PC-3 (cell line): ENCODE measurements around the gene RPS8. TPM values are rescaled to one million over a fixed set of nuclear protein-coding genes. Genes with fewer than 3 reads are reported as not detected.

ENCODE experiments used
- ATAC-seq: fragments of 200-7000 bp; cut with Tn5 transposase; 2 replicates; pipeline ENCODE4 v1.9.1; 2020; ENCODE audit warnings: mild to moderate bottlenecking, moderate library complexity
- BruUV-seq: library from RNA; stranded (reverse); fragments of 400-500 nt; replicated peaks from 2 replicates; lab custom pipeline; 2021; lab: Mats Ljungman, UMichigan
- CTCF ChIA-PET: fragments of 300-600 bp; sonication (Branson Sonifier 250); formaldehyde crosslinking; loops from one replicate; lab custom pipeline; 2022; ENCODE audit warnings: antibody characterized with exemption; lab: Charles Lee
- POLR2A ChIA-PET: fragments of 300-600 bp; sonication (Branson Sonifier 250); formaldehyde crosslinking; loops from one replicate; lab custom pipeline; 2022; ENCODE audit warnings: antibody characterized with exemption; ENCODE audit not compliant: unreplicated experiment; lab: Charles Lee
- DNase-seq: peaks from one replicate; pipeline ENCODE4 v3.0.0-alpha.2; 2015
- H2AFZ ChIP-seq: fragments of 300-600 bp; sonication (generic); 2 replicates; pipeline ENCODE4 v1.6.0; 2016; ENCODE audit warnings: antibody characterized with exemption, low read length
- H3F3A ChIP-seq: fragments of 300-600 bp; sonication (generic); one replicate; pipeline ENCODE4 v1.6.0; 2017; ENCODE audit warnings: antibody characterized with exemption, low read length, control low read depth, mild to moderate bottlenecking; ENCODE audit not compliant: unreplicated experiment
- H3K27ac ChIP-seq: fragments of 300-600 bp; sonication (generic); 2 replicates; pipeline ENCODE4 v1.5.1; 2016; ENCODE audit warnings: mild to moderate bottlenecking, low read length
- H3K27me3 ChIP-seq: fragments of 300-600 bp; sonication (generic); 2 replicates; pipeline ENCODE4 v1.6.1; 2016; ENCODE audit warnings: low read length, mixed read lengths
- H3K36me3 ChIP-seq: fragments of 300-600 bp; sonication (generic); 2 replicates; pipeline ENCODE4 v1.6.1; 2016; ENCODE audit warnings: low read depth, mixed run types, low read length, mixed read lengths
- H3K4me1 ChIP-seq: fragments of 300-600 bp; sonication (generic); 2 replicates; pipeline ENCODE4 v1.5.1; 2016; ENCODE audit warnings: low read length; ENCODE audit not compliant: insufficient read depth
- H3K4me2 ChIP-seq: fragments of 300-600 bp; sonication (generic); 2 replicates; pipeline ENCODE4 v1.6.0; 2016; ENCODE audit warnings: low read length
- H3K4me3 ChIP-seq: fragments of 300-600 bp; sonication (generic); 2 replicates; pipeline ENCODE4 v1.5.1; 2016; ENCODE audit warnings: mild to moderate bottlenecking, low read length, mixed read lengths
- H3K79me2 ChIP-seq: fragments of 300-600 bp; sonication (generic); 2 replicates; pipeline ENCODE4 v1.6.1; 2017; ENCODE audit warnings: low read length, mixed read lengths
- H3K9ac ChIP-seq: fragments of 300-600 bp; sonication (generic); 2 replicates; pipeline ENCODE4 v1.6.0; 2016; ENCODE audit warnings: mild to moderate bottlenecking, low read length
- H3K9me2 ChIP-seq: fragments of 300-600 bp; sonication (generic); replicated peaks from 2 replicates; pipeline ENCODE4 v1.6.1; 2016; ENCODE audit warnings: mixed run types, low read length, mixed read lengths
- H3K9me3 ChIP-seq: fragments of 300-600 bp; sonication (generic); 2 replicates; pipeline ENCODE4 v1.6.1; 2016; ENCODE audit warnings: low read length, mixed read lengths
- H4K20me1 ChIP-seq: fragments of 300-600 bp; sonication (generic); 2 replicates; pipeline ENCODE4 v1.6.1; 2016; ENCODE audit warnings: low read length, mixed read lengths
- CTCF ChIP-seq: fragments of 300-600 bp; sonication (generic); conservative IDR thresholded peaks from 2 replicates; pipeline ENCODE4 v1.5.1; 2017; ENCODE audit warnings: antibody characterized with exemption, low read depth, mild to moderate bottlenecking, low read length
- EZH2 ChIP-seq: fragments of 300-600 bp; sonication (generic); IDR thresholded peaks from one replicate; pipeline ENCODE4 v1.6.1; 2017; ENCODE audit warnings: antibody characterized with exemption, mild to moderate bottlenecking, low read length; ENCODE audit not compliant: unreplicated experiment
- EZH2phosphoT487 ChIP-seq: fragments of 300-600 bp; sonication (generic); IDR thresholded peaks from 2 replicates; pipeline ENCODE4 v1.6.1; 2018; ENCODE audit warnings: mild to moderate bottlenecking, antibody characterized with exemption, low read length, borderline replicate concordance
- intact Hi-C: fragments of 100-400 bp; cut with micrococcal nuclease; formaldehyde crosslinking; loops from 2 replicates; pipeline ENCODE4 v1.9.0; 2023
- total RNA-seq: library from RNA; depleted of rRNA; stranded (reverse); fragments of >200 nt; gene quantifications from 2 replicates; pipeline ENCODE4 v1.2.3, GENCODE V29; 2014

RPS8 gene
- total RNA-seq, 1 experiment from 2014 or later, result 1,663 TPM

- Histone ChIP-seq H3K79me2 (peaks cover 46% of the 10 kb centered on the region), H3K27me3 (no peaks in the 10 kb centered on the region), H3K27ac (no peak overlapping the region), H3K9me3 (no peaks in the 10 kb centered on the region), H2AFZ (no peak overlapping the region), H3K9me2 (no peaks in the 10 kb centered on the region), H3K9ac (no peak overlapping the region), H3K4me3 (peak overlapping the region; percentile 89), H3K36me3 (peaks cover 55% of the 10 kb centered on the region), H4K20me1 (peaks cover 40% of the 10 kb centered on the region), H3K4me2 (peak overlapping the region; percentile 91), H3K4me1 (peaks cover 15% of the 10 kb centered on the region), H3F3A (peaks cover 11% of the 10 kb centered on the region)
- ChIA-PET CTCF (no interaction called here), POLR2A (interaction anchor here (0.5 kb wide), 2 partner anchors 22 to 52 kb away, joined by 3 to 4 read pairs; partner anchors contain the start of gene PLK3)
- intact Hi-C loops, result no loop called here
- BruUV-seq, result no TSS peak
- no peak for ATAC-seq
- peak; percentile 1 for DNase-seq
- TF ChIP-seq EZH2 (no peak), CTCF (no peak), EZH2phosphoT487 (no peak)
These were observed 2.8 kb downstream of the RPS8 start for GRCh38 chr1:44777969-44778635.

- H3K79me2 ChIP-seq, result peaks cover 46% of the 10 kb centered on the region
- H3K9me2 ChIP-seq, result no peaks in the 10 kb centered on the region
- H3K4me1 ChIP-seq, result peaks cover 15% of the 10 kb centered on the region
- ChIA-PET CTCF (no interaction called here), POLR2A (no interaction called here)
- no peaks in the 10 kb centered on the region for H3K9me3 ChIP-seq
- H3F3A ChIP-seq, result peaks cover 11% of the 10 kb centered on the region
- no peaks in the 10 kb centered on the region for H3K27me3 ChIP-seq
- intact Hi-C loops, result no loop called here
- H3K9ac ChIP-seq, result no peak overlapping the region
- peaks cover 55% of the 10 kb centered on the region for H3K36me3 ChIP-seq
- BruUV-seq, result no TSS peak
- DNase-seq (no peak), ATAC-seq (no peak)
- H3K4me3 ChIP-seq, result no peak overlapping the region
- H3K4me2 ChIP-seq, result no peak overlapping the region
- no peak for TF ChIP-seq EZH2
- TF ChIP-seq EZH2phosphoT487, result no peak
- no peak for TF ChIP-seq CTCF
- no peak overlapping the region for H2AFZ ChIP-seq
- H4K20me1 ChIP-seq, result peaks cover 40% of the 10 kb centered on the region
- H3K27ac ChIP-seq, result no peak overlapping the region
These were observed 3.6 kb downstream of the RPS8 start for GRCh38 chr1:44778705-44779576.
